Right ventricle myocardium superior (tissue), 1 donor: ENCODE measurements around the gene AGAP1. TPM values are rescaled to one million over a fixed set of nuclear protein-coding genes. Genes with fewer than 3 reads are reported as not detected.

Experiments used
- ATAC-seq: fragments of 200-7000 bp; cut with Tn5 transposase; one replicate; pipeline ENCODE4 v1.9.1; 2020; ENCODE audit warnings: mild to moderate bottlenecking; ENCODE audit not compliant: poor library complexity
- DNase-seq: peaks from one replicate; pipeline ENCODE4 v3.0.0-alpha.2; 2020
- intact Hi-C: fragments of 100-400 bp; cut with DNase I; formaldehyde crosslinking; loops from one replicate; pipeline ENCODE4 v1.11.2; 2022
- total RNA-seq: library from RNA; stranded (reverse); fragmentation: NEBNext Ultra II Directional; extraction: Animal tissue kit (Norgen Biotek cat#: 25700); gene quantifications from one replicate; pipeline ENCODE4 v1.2.1, GENCODE V29; 2021
- donor health status: DM: no; HTN: yes; CAD: no; lungs with severe emphysema.

The AGAP1 gene
- total RNA-seq, 1 donor from 2014 or later, result 25.4 TPM

- intact Hi-C loops, result no loop called here
- DNase-seq, result no peak
- ATAC-seq, result no peak
Measured at GRCh38 chr2:235949567-235950472, 456.0 kb downstream of the AGAP1 start.

- intact Hi-C loops, result no loop called here
- ATAC-seq, result no peak
- DNase-seq, result no peak
Measured at GRCh38 chr2:235950473-235950809, 456.6 kb downstream of the AGAP1 start.

GRCh38 chr2:235951493-235951892, 457.6 kb downstream of the AGAP1 start:
- DNase-seq (no peak), ATAC-seq (no peak)
- intact Hi-C loops, result no loop called here

GRCh38 chr2:235951982-235952381, 458.1 kb downstream of the AGAP1 start:
- intact Hi-C loops, result no loop called here
- DNase-seq, result no peak
- no peak for ATAC-seq

GRCh38 chr2:235952714-235953113, 458.9 kb downstream of the AGAP1 start:
- no peak for DNase-seq
- ATAC-seq, result no peak
- intact Hi-C loops, result no loop called here

- intact Hi-C loops, result no loop called here
- ATAC-seq (no peak), DNase-seq (no peak)
Measured at GRCh38 chr2:235954281-235954680, 460.4 kb downstream of the AGAP1 start.

- no peak for ATAC-seq
- intact Hi-C loops, result no loop called here
- no peak for DNase-seq
Measured at GRCh38 chr2:235954888-235955480, 461.1 kb downstream of the AGAP1 start.

GRCh38 chr2:235955664-235956063, 461.8 kb downstream of the AGAP1 start:
- ATAC-seq (no peak), DNase-seq (no peak)
- intact Hi-C loops, result no loop called here

- no peak for DNase-seq
- no peak for ATAC-seq
- intact Hi-C loops, result no loop called here
Measured at GRCh38 chr2:235956281-235956970, 462.6 kb downstream of the AGAP1 start.

- no peak for ATAC-seq
- intact Hi-C loops, result no loop called here
Measured at GRCh38 chr2:235957251-235957650, 463.4 kb downstream of the AGAP1 start.

GRCh38 chr2:235958221-235958930, 464.5 kb downstream of the AGAP1 start:
- no peak for DNase-seq

More at GRCh38 chr2:235957251-235957650, 463.4 kb downstream of the AGAP1 start:
- no peak for DNase-seq

GRCh38 chr2:235958931-235959410, 465.1 kb downstream of the AGAP1 start:
- intact Hi-C loops, result no loop called here
- no peak for DNase-seq
- ATAC-seq, result no peak

More at GRCh38 chr2:235958221-235958930, 464.5 kb downstream of the AGAP1 start:
- no peak for ATAC-seq
- intact Hi-C loops, result no loop called here

GRCh38 chr2:235960011-235960715, 466.3 kb downstream of the AGAP1 start:
- intact Hi-C loops, result no loop called here
- no peak for DNase-seq
- ATAC-seq, result no peak

GRCh38 chr2:235960716-235961640, 467.1 kb downstream of the AGAP1 start:
- no peak for ATAC-seq
- intact Hi-C loops, result no loop called here
- no peak for DNase-seq

- no peak for DNase-seq
- ATAC-seq, result no peak
- intact Hi-C loops, result no loop called here
Measured at GRCh38 chr2:235961711-235962110, 467.9 kb downstream of the AGAP1 start.

GRCh38 chr2:235963853-235964577, 470.2 kb downstream of the AGAP1 start:
- ATAC-seq, result no peak
- no peak for DNase-seq
- intact Hi-C loops, result no loop called here
